NCI-H2107 treated with DMSO at 0.1 percent for 48 hours (cell line): ENCODE data around the gene GNG12.
"Not testable (repeated sequence)": the region's sequence is repeated elsewhere in the genome, so short reads cannot be mapped to it uniquely, and the experiment has no call there.

ENCODE experiments used
- DNase-seq: peaks from one replicate; lab custom pipeline; 2025; ENCODE audit not compliant: unreplicated experiment; lab: John Stamatoyannopoulos, UW

GNG12 gene

GRCh38 chr1:67735806-67736627 lies 97.2 kb downstream of the GNG12 start:
- peak; percentile 69 for DNase-seq

DNA sequence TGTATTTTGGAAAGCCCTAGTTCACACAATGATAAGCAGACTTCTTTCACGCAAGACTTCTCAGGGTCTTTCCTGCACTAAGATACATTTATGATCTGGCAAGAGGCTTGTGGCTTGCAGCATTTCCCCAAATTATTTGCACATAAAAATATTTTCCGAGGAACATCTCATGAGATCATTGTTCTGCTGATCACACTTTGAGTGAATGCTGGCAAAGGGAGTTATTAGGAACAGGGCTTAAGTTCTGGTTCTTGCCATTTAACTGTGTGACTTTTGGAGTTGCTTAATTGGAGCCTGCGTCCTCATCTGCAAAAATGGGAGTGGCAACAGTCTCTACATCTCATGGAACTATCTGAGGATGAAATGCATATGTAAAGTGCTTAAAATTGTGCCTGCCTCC lies 98.1 kb downstream of the GNG12 start:
- no peak for DNase-seq

GRCh38 chr1:67734323-67734690 lies 99.0 kb downstream of the GNG12 start:
- DNase-seq = no peak

- no peak for DNase-seq
Observed at GRCh38 chr1:67733681-67734322, 99.5 kb downstream of the GNG12 start.

GRCh38 chr1:67732750-67733151 lies 100.5 kb downstream of the GNG12 start:
- no peak for DNase-seq

GRCh38 chr1:67731322-67731721 lies 101.9 kb downstream of the GNG12 start:
- DNase-seq = no peak

GRCh38 chr1:67730312-67730711 lies 103.0 kb downstream of the GNG12 start:
- not testable (repeated sequence) for DNase-seq

DNA sequence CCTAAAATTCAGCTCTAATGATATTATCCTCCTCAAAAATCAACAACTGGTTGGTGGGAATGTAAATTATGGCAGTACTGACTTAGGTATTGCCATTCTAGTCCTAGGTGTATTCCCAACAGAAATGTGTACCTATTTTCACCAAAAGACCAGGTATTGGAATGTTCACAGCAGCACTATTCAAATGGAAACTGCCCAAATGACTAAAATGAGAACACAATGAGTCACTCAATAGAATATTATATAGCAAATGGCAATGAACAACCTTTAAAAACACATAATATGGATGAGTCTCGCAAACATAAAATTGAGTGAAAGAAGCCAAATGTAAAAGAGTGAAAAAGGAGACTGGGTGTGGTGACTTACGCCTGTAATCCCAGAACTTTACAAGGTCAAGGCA lies 103.4 kb downstream of the GNG12 start:
- no peak for DNase-seq

GRCh38 chr1:67726224-67726623 lies 107.0 kb downstream of the GNG12 start:
- no peak for DNase-seq

GRCh38 chr1:67724928-67725560 lies 108.2 kb downstream of the GNG12 start:
- DNase-seq = no peak

DNA sequence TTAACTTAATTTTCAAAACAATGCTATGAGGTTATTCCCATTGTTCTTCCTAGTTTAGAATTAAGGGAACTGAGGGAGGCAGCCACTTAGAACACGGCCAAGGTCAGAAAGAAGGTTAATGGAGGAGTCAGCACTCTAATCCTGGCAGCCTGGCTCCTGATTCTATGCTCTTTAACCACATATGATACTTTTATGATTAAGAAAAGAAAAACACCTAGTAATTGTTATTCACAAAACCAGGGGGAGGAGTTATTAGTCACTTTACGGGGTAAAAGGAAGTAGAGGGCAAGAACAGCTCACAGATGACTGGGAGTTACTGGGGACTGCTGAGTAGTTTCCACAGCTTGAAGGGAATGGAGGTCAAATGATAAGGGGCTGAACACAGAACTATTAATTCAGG lies 109.6 kb downstream of the GNG12 start:
- no peak for DNase-seq

- no peak for DNase-seq
Observed at GRCh38 chr1:67723126-67723525, 110.1 kb downstream of the GNG12 start.

- no peak for DNase-seq
Observed at GRCh38 chr1:67722292-67722944, 110.8 kb downstream of the GNG12 start.

GRCh38 chr1:67721650-67722291 lies 111.5 kb downstream of the GNG12 start:
- DNase-seq = no peak

DNA sequence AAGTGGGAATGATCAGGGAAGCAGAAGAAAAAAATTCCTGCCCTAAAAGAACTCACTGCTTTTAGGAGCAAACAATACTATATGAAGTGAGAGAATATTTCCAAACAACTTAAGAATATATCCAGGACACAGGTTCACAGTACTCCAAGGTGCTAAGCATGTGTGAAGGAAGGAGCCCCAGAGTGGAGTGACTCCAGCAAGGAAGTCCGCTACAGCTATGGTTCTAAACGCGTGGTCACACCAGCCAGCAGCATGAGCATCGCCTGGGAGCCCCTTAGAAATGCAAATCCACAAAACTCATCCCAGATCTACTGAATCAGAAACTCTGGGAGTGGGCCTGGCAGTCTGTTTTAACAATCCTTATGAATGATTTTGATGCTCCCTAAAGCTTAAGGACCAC lies 112.2 kb downstream of the GNG12 start:
- DNase-seq = no peak

GRCh38 chr1:67719329-67720196 lies 113.7 kb downstream of the GNG12 start:
- no peak for DNase-seq

- DNase-seq = no peak
Observed at GRCh38 chr1:67717876-67718275, 115.4 kb downstream of the GNG12 start.

- DNase-seq = no peak
Observed at GRCh38 chr1:67716800-67717199, 116.5 kb downstream of the GNG12 start.

GRCh38 chr1:67715819-67716218 lies 117.4 kb downstream of the GNG12 start:
- DNase-seq = no peak
